ENCODE measurements around the gene ULK4.

DNA sequence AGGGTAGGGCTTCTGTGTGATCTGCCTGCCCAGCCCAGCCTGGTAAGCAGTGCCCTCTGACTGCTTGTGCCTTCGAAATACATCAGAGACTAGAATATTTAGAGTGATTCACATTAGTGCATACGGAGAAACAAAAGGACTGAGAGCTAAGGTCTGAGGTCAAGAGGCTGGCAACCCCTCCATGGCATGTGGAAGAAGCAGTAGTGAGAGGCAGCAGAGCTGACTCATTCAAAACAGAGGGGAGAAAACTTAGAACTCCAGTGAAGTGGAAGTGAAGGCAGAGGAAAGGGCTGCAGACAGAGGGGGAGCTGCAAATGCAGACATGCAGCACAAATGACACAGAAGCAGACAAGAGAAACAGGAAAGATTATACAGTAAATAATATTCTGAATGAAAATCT lies 61.6 kb downstream of the ULK4 start:
- TF ChIP-seq, protein P1, sequence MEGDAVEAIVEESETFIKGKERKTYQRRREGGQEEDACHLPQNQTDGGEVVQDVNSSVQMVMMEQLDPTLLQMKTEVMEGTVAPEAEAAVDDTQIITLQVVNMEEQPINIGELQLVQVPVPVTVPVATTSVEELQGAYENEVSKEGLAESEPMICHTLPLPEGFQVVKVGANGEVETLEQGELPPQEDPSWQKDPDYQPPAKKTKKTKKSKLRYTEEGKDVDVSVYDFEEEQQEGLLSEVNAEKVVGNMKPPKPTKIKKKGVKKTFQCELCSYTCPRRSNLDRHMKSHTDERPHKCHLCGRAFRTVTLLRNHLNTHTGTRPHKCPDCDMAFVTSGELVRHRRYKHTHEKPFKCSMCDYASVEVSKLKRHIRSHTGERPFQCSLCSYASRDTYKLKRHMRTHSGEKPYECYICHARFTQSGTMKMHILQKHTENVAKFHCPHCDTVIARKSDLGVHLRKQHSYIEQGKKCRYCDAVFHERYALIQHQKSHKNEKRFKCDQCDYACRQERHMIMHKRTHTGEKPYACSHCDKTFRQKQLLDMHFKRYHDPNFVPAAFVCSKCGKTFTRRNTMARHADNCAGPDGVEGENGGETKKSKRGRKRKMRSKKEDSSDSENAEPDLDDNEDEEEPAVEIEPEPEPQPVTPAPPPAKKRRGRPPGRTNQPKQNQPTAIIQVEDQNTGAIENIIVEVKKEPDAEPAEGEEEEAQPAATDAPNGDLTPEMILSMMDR (IDR thresholded peaks at IDR 0.05): no peak
- no peak for TF ChIP-seq POLR2A (IDR thresholded peaks at IDR 0.05)

All from lower leg skin (tissue), 3 donors.